ENCODE data around the gene IGSF9.

DNA sequence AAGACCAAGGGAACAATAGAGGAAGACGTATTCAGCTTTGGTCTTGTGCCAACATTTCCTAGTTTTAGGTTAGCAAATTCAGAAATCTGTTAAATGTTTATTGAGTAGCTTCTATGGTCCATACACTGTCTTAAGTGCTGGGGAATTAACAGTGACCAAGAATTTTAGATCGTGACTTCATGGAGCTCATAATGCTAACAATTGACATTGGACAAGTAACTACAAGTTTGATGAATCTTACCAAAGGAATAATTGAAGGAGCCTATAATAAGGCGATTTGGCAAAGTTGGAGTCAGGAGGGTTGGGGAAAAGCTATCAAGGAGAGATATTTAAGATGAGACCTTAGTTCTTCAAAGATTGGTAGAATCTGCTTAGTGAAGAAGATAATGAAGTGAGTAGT lies 10.0 kb upstream of the IGSF9 start:
- no peak for TF ChIP-seq CTCF (IDR thresholded peaks at IDR 0.05)
- TF ChIP-seq POLR2A (IDR thresholded peaks at IDR 0.05) = no peak

Data from uterus (tissue), 2 donors.